Measurements from ENCODE around the gene ELOA.
"Not testable (repeated sequence)": the region's sequence is repeated elsewhere in the genome, so short reads cannot be mapped to it uniquely, and the experiment has no call there.

Gene ELOA

GRCh38 chr1:23790696-23791515 lies 47.6 kb downstream of the ELOA start, which contains the start of gene LYPLA2:
Gene LYPLA2 (plus strand): TSS chr1:23791145. CDS start chr1:23792683, 1,538 bp downstream.
- DNase-seq: peak; percentile 86 to 87

GRCh38 chr1:23791516-23792047 lies 48.3 kb downstream of the ELOA start:
- DNase-seq: peak in 1 of 2 donors; percentile 32

GRCh38 chr1:23792151-23792945 lies 49.1 kb downstream of the ELOA start:
- DNase-seq: no peak

- DNase-seq: peak; percentile 55
Observed at GRCh38 chr1:23793018-23793781, 49.9 kb downstream of the ELOA start.

- DNase-seq: no peak
Observed at GRCh38 chr1:23793861-23794731, 50.8 kb downstream of the ELOA start.

- not testable (repeated sequence) for DNase-seq
Observed at GRCh38 chr1:23794732-23795182, 51.5 kb downstream of the ELOA start.

GRCh38 chr1:23795676-23796465 lies 52.6 kb downstream of the ELOA start:
- DNase-seq: no peak

GRCh38 chr1:23796466-23797271 lies 53.4 kb downstream of the ELOA start:
- DNase-seq: no peak

- DNase-seq: no peak
Observed at GRCh38 chr1:23797478-23798448, 54.5 kb downstream of the ELOA start.

GRCh38 chr1:23798662-23799142 lies 55.4 kb downstream of the ELOA start:
- DNase-seq: no peak

- DNase-seq: no peak
Observed at GRCh38 chr1:23799255-23799569, 55.9 kb downstream of the ELOA start.

- DNase-seq: peak; percentile 31 to 47
Observed at GRCh38 chr1:23799570-23800399, 56.5 kb downstream of the ELOA start.

GRCh38 chr1:23800400-23801337 lies 57.4 kb downstream of the ELOA start, which contains the start of gene GALE:
Gene GALE (minus strand): TSS chr1:23800754. CDS start chr1:23799007, 1,747 bp downstream.
- DNase-seq: peak; percentile 97

- no peak for DNase-seq
Observed at GRCh38 chr1:23801338-23801748, 58.1 kb downstream of the ELOA start.

- DNase-seq: no peak
Observed at GRCh38 chr1:23801876-23802275, 58.6 kb downstream of the ELOA start.

GRCh38 chr1:23802809-23803342 lies 59.6 kb downstream of the ELOA start:
- DNase-seq: not testable (repeated sequence)

Measured in CD4-positive, alpha-beta T cell treated with Interleukin-1 beta for 1 hour (primary cell).